DMS153 treated with DMSO at 0.1 percent for 48 hours (cell line): ENCODE results near the gene MGAT4B.

Experiments used
- DNase-seq: peaks from one replicate; lab custom pipeline; 2025; ENCODE audit not compliant: unreplicated experiment; lab: John Stamatoyannopoulos, UW

MGAT4B gene

GRCh38 chr5:179749857-179750508, 56.7 kb downstream of the MGAT4B start:
- DNase-seq: no peak

GRCh38 chr5:179747811-179748210, 58.9 kb downstream of the MGAT4B start:
- no peak for DNase-seq
